Testis (tissue), 2 donors: ENCODE measurements around the gene NKX2-2.

ENCODE experiments used
- POLR2A ChIP-seq: fragments of 450-650 bp; IDR thresholded peaks from one replicate; pipeline ENCODE4 v1.6.1; 2017; ENCODE audit warnings: antibody characterized with exemption, mild to moderate bottlenecking, moderate library complexity
- TF ChIP-seq, protein P1 (sequence below), 3 experiments: fragments of 450-650 bp in 2 of 3; fragments of 200-600 bp in 1 of 3; sonication (generic) in 1 of 3; IDR thresholded peaks; one replicate each; pipeline ENCODE4 v1.5.1; 2016 to 2019; ENCODE audit warnings: antibody characterized with exemption in 3 of 3, mild to moderate bottlenecking in 2 of 3, moderate library complexity in 1 of 3

DNA sequence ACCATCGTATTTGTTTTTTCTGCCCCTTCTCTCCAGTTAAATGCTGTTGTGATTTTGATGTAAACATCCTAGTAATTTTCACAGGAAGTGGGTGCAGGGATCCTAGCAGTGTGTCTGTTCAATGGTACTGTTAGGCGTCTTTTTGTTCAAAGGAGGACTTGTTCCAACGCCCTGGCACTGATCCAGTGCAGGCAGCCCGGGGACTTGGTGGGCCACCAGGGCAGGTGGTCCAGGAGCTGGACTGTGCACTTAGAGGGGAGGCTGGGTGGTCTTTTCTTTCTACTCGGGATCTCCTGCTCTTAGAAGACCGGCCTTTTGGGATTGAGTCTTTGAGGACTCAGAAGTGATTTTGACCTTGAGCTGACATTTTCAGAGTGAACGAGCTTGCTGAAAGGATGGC is 41.1 kb upstream of the NKX2-2 start:
- TF ChIP-seq, protein P1, sequence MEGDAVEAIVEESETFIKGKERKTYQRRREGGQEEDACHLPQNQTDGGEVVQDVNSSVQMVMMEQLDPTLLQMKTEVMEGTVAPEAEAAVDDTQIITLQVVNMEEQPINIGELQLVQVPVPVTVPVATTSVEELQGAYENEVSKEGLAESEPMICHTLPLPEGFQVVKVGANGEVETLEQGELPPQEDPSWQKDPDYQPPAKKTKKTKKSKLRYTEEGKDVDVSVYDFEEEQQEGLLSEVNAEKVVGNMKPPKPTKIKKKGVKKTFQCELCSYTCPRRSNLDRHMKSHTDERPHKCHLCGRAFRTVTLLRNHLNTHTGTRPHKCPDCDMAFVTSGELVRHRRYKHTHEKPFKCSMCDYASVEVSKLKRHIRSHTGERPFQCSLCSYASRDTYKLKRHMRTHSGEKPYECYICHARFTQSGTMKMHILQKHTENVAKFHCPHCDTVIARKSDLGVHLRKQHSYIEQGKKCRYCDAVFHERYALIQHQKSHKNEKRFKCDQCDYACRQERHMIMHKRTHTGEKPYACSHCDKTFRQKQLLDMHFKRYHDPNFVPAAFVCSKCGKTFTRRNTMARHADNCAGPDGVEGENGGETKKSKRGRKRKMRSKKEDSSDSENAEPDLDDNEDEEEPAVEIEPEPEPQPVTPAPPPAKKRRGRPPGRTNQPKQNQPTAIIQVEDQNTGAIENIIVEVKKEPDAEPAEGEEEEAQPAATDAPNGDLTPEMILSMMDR (IDR thresholded peaks at IDR 0.05) = no peak
- no peak for TF ChIP-seq POLR2A
